NT2/D1 (cell line): Measurements from ENCODE around the gene L3MBTL3.

Source experiments
- YY1 ChIP-seq: IDR thresholded peaks from 2 replicates; pipeline ENCODE4 v1.6.1; 2011; ENCODE audit not compliant: insufficient read length, insufficient read depth
- ZNF274 ChIP-seq: IDR thresholded peaks from 2 replicates; pipeline ENCODE4 v1.6.1; 2011; ENCODE audit warnings: mild to moderate bottlenecking, low read depth, low read length

DNA sequence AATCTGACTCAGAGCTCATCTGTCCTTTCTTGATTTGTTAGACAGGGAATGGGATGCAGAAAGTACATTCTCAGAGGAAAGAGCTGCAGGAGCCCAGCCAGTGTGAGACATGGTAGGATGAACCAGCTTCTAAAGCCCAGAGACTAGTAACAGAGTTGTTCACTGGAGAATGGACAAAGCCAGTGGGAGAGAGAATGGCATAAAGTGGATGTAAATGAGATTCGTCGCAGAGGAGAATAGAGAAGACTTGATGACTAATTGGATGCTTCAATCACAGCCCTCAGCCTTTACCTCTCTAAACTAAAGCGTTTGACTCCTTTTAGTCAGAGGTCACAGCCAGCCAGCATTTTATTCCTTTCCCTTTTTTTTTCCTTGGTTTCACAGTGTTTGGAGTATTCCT is 25.5 kb upstream of the L3MBTL3 start:
- TF ChIP-seq ZNF274 = no peak
- TF ChIP-seq YY1 = no peak
